HepG2 (cell line): ENCODE measurements around the gene ADAMTS18.

Experiments used
- ATF6 ChIP-seq: sonication (generic); formaldehyde crosslinking; conservative IDR thresholded peaks from 2 replicates; pipeline ENCODE4 v1.4.0; 2020; ENCODE audit warnings: missing genetic modification reagents
- BRCA1 ChIP-seq: sonication (generic); formaldehyde crosslinking; IDR thresholded peaks from 2 replicates; pipeline ENCODE4 v1.4.0; 2020; ENCODE audit warnings: missing genetic modification reagents
- ETV5 ChIP-seq: IDR thresholded peaks from 2 replicates; pipeline ENCODE4 v1.6.1; 2018; ENCODE audit warnings: missing biosample characterization, missing genetic modification reagents, inconsistent platforms, borderline replicate concordance
- HIVEP1 ChIP-seq: sonication (generic); formaldehyde crosslinking; IDR thresholded peaks from 2 replicates; pipeline ENCODE4 v1.4.0; 2020; ENCODE audit warnings: mild to moderate bottlenecking, missing genetic modification reagents
- KAT2B ChIP-seq: fragments of 150-350 bp; IDR thresholded peaks from 2 replicates; pipeline ENCODE4 v1.6.1; 2014; ENCODE audit warnings: low read depth, low read length, borderline replicate concordance
- POLR2A ChIP-seq, 2 experiments: IDR thresholded peaks; 2 replicates each; pipeline ENCODE4 v1.6.1; 2011; ENCODE audit warnings: low read depth in 2 of 2, low read length in 2 of 2, mild to moderate bottlenecking in 1 of 2, moderate library complexity in 1 of 2; ENCODE audit not compliant: insufficient read depth in 1 of 2
- U2AF1 ChIP-seq: fragments of 200-400 bp; formaldehyde crosslinking; optimal IDR thresholded peaks from 2 replicates; pipeline ENCODE3; 2017; ENCODE audit warnings: mild to moderate bottlenecking, low read depth, low read length
- ZMYM3 ChIP-seq: sonication (generic); formaldehyde crosslinking; IDR thresholded peaks from 2 replicates; pipeline ENCODE4 v1.5.1; 2020; ENCODE audit warnings: mild to moderate bottlenecking, missing genetic modification reagents
- TF ChIP-seq, protein P1 (sequence below): sonication (generic); formaldehyde crosslinking; IDR thresholded peaks from 2 replicates; pipeline ENCODE4 v1.5.0; 2020; ENCODE audit warnings: mild to moderate bottlenecking, missing genetic modification reagents, moderate library complexity

GRCh38 chr16:77336637-77337036 is 98.2 kb downstream of the ADAMTS18 start:
- TF ChIP-seq KAT2B: no peak
- no peak for TF ChIP-seq POLR2A (IDR thresholded peaks at IDR 0.05; ENCODE audit: insufficient read depth in 1 of 2, low read depth in 2 of 2, low read length in 2 of 2)
- no peak for TF ChIP-seq ATF6
- no peak for TF ChIP-seq BRCA1
- no peak for TF ChIP-seq ETV5 (CRISPR knock-in tag)
- no peak for TF ChIP-seq HIVEP1 (CRISPR knock-in tag)
- TF ChIP-seq U2AF1: no peak
- TF ChIP-seq, protein P1, sequence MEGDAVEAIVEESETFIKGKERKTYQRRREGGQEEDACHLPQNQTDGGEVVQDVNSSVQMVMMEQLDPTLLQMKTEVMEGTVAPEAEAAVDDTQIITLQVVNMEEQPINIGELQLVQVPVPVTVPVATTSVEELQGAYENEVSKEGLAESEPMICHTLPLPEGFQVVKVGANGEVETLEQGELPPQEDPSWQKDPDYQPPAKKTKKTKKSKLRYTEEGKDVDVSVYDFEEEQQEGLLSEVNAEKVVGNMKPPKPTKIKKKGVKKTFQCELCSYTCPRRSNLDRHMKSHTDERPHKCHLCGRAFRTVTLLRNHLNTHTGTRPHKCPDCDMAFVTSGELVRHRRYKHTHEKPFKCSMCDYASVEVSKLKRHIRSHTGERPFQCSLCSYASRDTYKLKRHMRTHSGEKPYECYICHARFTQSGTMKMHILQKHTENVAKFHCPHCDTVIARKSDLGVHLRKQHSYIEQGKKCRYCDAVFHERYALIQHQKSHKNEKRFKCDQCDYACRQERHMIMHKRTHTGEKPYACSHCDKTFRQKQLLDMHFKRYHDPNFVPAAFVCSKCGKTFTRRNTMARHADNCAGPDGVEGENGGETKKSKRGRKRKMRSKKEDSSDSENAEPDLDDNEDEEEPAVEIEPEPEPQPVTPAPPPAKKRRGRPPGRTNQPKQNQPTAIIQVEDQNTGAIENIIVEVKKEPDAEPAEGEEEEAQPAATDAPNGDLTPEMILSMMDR (CRISPR knock-in tag): no peak
- TF ChIP-seq ZMYM3: no peak
